ENCODE data around the gene CAPN13.

The CAPN13 gene

DNA sequence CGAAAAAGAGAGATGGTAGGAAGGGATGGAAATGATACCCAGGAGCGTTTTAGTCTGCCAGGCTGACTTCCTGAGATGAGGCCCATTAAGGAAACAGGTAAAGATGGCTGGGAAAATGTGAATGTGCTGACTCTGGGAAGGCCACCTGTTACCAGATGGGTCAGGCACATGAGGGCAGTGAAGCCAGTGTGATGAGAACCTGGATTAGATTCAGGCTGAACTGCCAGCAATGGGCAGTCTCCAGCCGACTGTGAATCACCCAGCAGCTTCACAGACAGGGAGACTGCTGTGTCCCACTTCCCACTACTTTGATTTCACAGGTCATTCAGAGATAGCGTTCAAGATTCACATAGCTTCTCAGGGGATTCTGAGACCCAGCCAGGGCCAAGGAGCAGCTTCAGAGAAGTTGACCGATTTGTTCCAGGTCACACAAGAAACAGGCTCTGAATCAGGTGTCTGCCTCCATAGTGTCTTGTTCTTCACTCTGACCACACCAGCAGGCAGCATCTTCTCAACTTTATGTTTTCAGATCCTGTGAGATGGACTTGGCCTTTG lies 26.4 kb downstream of the CAPN13 start:
- Histone ChIP-seq H3K4me2 (ENCODE audit: insufficient read depth, low read length) (no peak overlapping the region), H3K79me2 (ENCODE audit: insufficient read depth, low read length) (no peaks in the 10 kb centered on the region), H4K20me1 (ENCODE audit: insufficient read depth, low read length) (no peaks in the 10 kb centered on the region), H3K4me1 (ENCODE audit: insufficient read depth, low read length) (no peaks in the 10 kb centered on the region), H3K36me3 (ENCODE audit: insufficient read depth, low read length) (no peaks in the 10 kb centered on the region), H3K27me3 (ENCODE audit: insufficient read depth, low read length, poor library complexity) (peaks cover 24% of the 10 kb centered on the region), H3K9me3 (ENCODE audit: insufficient read depth, low read length, severe bottlenecking) (no peaks in the 10 kb centered on the region), H3K9ac (ENCODE audit: low read depth, low read length) (no peak overlapping the region), H3K27ac (ENCODE audit: low read length) (no peak overlapping the region), H3K4me3 (ENCODE audit: low read depth in 1 of 2, low read length in 2 of 2) (no peak overlapping the region), H2AFZ (ENCODE audit: low read depth, low read length) (no peak overlapping the region)
- DNase-seq (no peak), ATAC-seq (ENCODE audit: insufficient read depth, low read depth) (no peak)
- TF ChIP-seq, protein P1, sequence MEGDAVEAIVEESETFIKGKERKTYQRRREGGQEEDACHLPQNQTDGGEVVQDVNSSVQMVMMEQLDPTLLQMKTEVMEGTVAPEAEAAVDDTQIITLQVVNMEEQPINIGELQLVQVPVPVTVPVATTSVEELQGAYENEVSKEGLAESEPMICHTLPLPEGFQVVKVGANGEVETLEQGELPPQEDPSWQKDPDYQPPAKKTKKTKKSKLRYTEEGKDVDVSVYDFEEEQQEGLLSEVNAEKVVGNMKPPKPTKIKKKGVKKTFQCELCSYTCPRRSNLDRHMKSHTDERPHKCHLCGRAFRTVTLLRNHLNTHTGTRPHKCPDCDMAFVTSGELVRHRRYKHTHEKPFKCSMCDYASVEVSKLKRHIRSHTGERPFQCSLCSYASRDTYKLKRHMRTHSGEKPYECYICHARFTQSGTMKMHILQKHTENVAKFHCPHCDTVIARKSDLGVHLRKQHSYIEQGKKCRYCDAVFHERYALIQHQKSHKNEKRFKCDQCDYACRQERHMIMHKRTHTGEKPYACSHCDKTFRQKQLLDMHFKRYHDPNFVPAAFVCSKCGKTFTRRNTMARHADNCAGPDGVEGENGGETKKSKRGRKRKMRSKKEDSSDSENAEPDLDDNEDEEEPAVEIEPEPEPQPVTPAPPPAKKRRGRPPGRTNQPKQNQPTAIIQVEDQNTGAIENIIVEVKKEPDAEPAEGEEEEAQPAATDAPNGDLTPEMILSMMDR (IDR thresholded peaks at IDR 0.05; ENCODE audit: borderline replicate concordance, extremely low read depth, low read length, poor library complexity, severe bottlenecking), result no peak
- TF ChIP-seq EZH2 (IDR thresholded peaks at IDR 0.05; ENCODE audit: borderline replicate concordance, low read depth, low read length, severe bottlenecking), result no peak

DNA sequence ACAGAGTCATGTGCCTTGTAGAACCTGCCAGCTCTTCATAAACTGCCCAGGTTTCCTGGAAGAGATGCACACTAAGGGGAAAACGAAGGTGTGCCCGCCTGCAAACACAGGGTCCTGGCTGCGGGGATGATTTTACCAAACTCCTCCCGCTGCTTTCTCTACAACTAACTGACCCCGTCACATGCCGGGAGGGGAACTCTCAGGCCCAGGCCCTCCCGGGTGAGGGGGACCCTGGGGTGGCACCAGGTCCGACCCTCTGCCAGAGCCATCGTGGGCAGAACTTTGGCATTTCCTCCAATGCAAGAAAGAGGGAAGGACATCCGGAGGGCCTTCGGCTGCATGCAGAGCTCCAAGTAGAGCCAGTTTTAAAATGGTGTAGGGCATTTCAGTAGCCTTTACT lies 28.6 kb downstream of the CAPN13 start:
- no peak for ATAC-seq (ENCODE audit: insufficient read depth, low read depth)
- H2AFZ ChIP-seq (ENCODE audit: low read depth, low read length), result no peak overlapping the region
- peaks cover 11% of the 10 kb centered on the region for H3K27me3 ChIP-seq (ENCODE audit: insufficient read depth, low read length, poor library complexity)
- H3K4me2 ChIP-seq (ENCODE audit: insufficient read depth, low read length), result no peak overlapping the region
- H3K36me3 ChIP-seq (ENCODE audit: insufficient read depth, low read length), result no peaks in the 10 kb centered on the region
- H3K9ac ChIP-seq (ENCODE audit: low read depth, low read length), result no peak overlapping the region
- no peaks in the 10 kb centered on the region for H3K4me1 ChIP-seq (ENCODE audit: insufficient read depth, low read length)
- no peaks in the 10 kb centered on the region for H3K79me2 ChIP-seq (ENCODE audit: insufficient read depth, low read length)
- no peaks in the 10 kb centered on the region for H3K9me3 ChIP-seq (ENCODE audit: insufficient read depth, low read length, severe bottlenecking)
- TF ChIP-seq, protein P1 (IDR thresholded peaks at IDR 0.05; ENCODE audit: borderline replicate concordance, extremely low read depth, low read length, poor library complexity, severe bottlenecking), result no peak
- no peak for TF ChIP-seq EZH2 (IDR thresholded peaks at IDR 0.05; ENCODE audit: borderline replicate concordance, low read depth, low read length, severe bottlenecking)
- no peak overlapping the region for H3K27ac ChIP-seq (ENCODE audit: low read length)
- DNase-seq, result no peak
- H4K20me1 ChIP-seq (ENCODE audit: insufficient read depth, low read length), result no peaks in the 10 kb centered on the region
- H3K4me3 ChIP-seq (ENCODE audit: low read depth in 1 of 2, low read length in 2 of 2), result no peak overlapping the region

DNA sequence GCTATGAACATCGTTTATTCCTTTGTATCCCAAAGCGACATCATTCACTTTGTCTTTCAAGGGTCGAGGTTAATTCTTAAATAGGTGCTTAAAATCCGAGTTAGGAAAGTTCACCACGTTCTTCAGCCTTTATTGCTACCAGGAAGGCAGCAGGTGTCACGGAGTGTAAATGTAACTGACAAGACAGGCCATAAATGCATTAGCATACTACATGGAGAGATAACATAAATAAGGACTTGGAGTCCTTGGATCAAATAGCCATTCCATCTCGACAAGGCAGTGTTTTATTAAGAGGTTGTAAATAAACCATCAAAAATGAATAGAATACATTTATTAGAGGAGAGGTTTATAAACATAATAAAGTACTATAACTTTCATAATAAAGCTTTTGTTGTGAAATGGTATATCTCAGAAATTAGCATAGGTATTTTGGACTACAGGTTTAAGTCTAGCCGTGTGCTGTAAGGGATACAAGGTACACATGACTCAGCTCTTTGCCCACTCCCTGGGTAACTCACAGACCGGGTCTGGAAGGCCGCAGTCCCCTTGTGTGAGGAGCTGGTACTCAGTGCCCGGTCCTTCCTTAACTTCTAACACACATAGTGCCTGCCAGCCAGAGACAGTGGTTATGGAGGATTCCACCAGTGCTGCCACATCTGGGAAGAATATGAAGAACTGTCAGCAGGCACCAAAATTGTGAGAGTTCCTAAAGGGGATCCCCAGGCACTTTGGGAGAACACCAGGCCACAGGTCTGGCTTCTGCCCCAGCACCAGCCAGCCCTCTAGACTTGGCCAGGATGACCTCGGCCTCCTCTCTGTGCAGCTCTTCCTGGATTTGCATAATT lies 29.4 kb downstream of the CAPN13 start:
- no peak overlapping the region for H3K4me3 ChIP-seq (ENCODE audit: low read depth in 1 of 2, low read length in 2 of 2)
- H3K9me3 ChIP-seq (ENCODE audit: insufficient read depth, low read length, severe bottlenecking), result no peaks in the 10 kb centered on the region
- no peaks in the 10 kb centered on the region for H3K4me1 ChIP-seq (ENCODE audit: insufficient read depth, low read length)
- H2AFZ ChIP-seq (ENCODE audit: low read depth, low read length), result no peak overlapping the region
- H3K9ac ChIP-seq (ENCODE audit: low read depth, low read length), result no peak overlapping the region
- ATAC-seq (ENCODE audit: insufficient read depth, low read depth) (no peak), DNase-seq (no peak)
- H3K36me3 ChIP-seq (ENCODE audit: insufficient read depth, low read length), result no peaks in the 10 kb centered on the region
- TF ChIP-seq, protein P1 (IDR thresholded peaks at IDR 0.05; ENCODE audit: borderline replicate concordance, extremely low read depth, low read length, poor library complexity, severe bottlenecking), result no peak
- TF ChIP-seq EZH2 (IDR thresholded peaks at IDR 0.05; ENCODE audit: borderline replicate concordance, low read depth, low read length, severe bottlenecking), result no peak
- H4K20me1 ChIP-seq (ENCODE audit: insufficient read depth, low read length), result no peaks in the 10 kb centered on the region
- H3K27ac ChIP-seq (ENCODE audit: low read length), result no peak overlapping the region
- no peak overlapping the region for H3K4me2 ChIP-seq (ENCODE audit: insufficient read depth, low read length)
- H3K79me2 ChIP-seq (ENCODE audit: insufficient read depth, low read length), result no peaks in the 10 kb centered on the region
- H3K27me3 ChIP-seq (ENCODE audit: insufficient read depth, low read length, poor library complexity), result peaks cover 12% of the 10 kb centered on the region
